Skeletal muscle satellite cell (primary cell): ENCODE results near the gene TFAP2B.

Experiments used
- H3K27me3 ChIP-seq: 2 replicates; pipeline ENCODE4 v1.7.0; 2013; ENCODE audit warnings: low read length; ENCODE audit not compliant: control insufficient read depth, insufficient read depth
- H3K36me3 ChIP-seq: 2 replicates; pipeline ENCODE4 v1.7.0; 2013; ENCODE audit warnings: mild to moderate bottlenecking, control low read depth, low read length; ENCODE audit not compliant: insufficient read depth
- H3K4me1 ChIP-seq: 2 replicates; pipeline ENCODE4 v1.7.0; 2013; ENCODE audit warnings: low read length; ENCODE audit not compliant: control insufficient read depth, insufficient read depth
- H3K4me2 ChIP-seq: 2 replicates; pipeline ENCODE4 v1.7.0; 2013; ENCODE audit warnings: mild to moderate bottlenecking, low read length
- H3K4me3 ChIP-seq: 2 replicates; pipeline ENCODE4 v1.7.0; 2013; ENCODE audit warnings: low read length
- H3K9ac ChIP-seq: 2 replicates; pipeline ENCODE4 v1.7.0; 2013; ENCODE audit warnings: mild to moderate bottlenecking, low read depth, low read length, moderate library complexity
- H3K9me3 ChIP-seq: replicated peaks from 2 replicates; pipeline ENCODE4 v1.7.0; 2013; ENCODE audit warnings: mild to moderate bottlenecking, control low read depth, low read length

The TFAP2B gene

GRCh38 chr6:50825375-50826036, 6.8 kb downstream of the TFAP2B start:
- Histone ChIP-seq H3K4me2 (no peak overlapping the region), H3K27me3 (peaks cover 30% of the 10 kb centered on the region), H3K9me3 (no peaks in the 10 kb centered on the region), H3K4me3 (no peak overlapping the region), H3K36me3 (no peaks in the 10 kb centered on the region), H3K9ac (no peak overlapping the region), H3K4me1 (peaks cover 18% of the 10 kb centered on the region)

GRCh38 chr6:50826037-50826761, 7.5 kb downstream of the TFAP2B start:
- no peaks in the 10 kb centered on the region for H3K36me3 ChIP-seq
- peaks cover 23% of the 10 kb centered on the region for H3K27me3 ChIP-seq
- no peak overlapping the region for H3K4me2 ChIP-seq
- peaks cover 18% of the 10 kb centered on the region for H3K4me1 ChIP-seq
- H3K4me3 ChIP-seq = no peak overlapping the region
- H3K9ac ChIP-seq = no peak overlapping the region
- H3K9me3 ChIP-seq = no peaks in the 10 kb centered on the region

- H3K9ac ChIP-seq = no peak overlapping the region
- H3K27me3 ChIP-seq = peaks cover 18% of the 10 kb centered on the region
- no peak overlapping the region for H3K4me2 ChIP-seq
- H3K36me3 ChIP-seq = no peaks in the 10 kb centered on the region
- H3K4me1 ChIP-seq = peaks cover 18% of the 10 kb centered on the region
- no peak overlapping the region for H3K4me3 ChIP-seq
- H3K9me3 ChIP-seq = no peaks in the 10 kb centered on the region
Measured at GRCh38 chr6:50826803-50827202, 8.1 kb downstream of the TFAP2B start.

GRCh38 chr6:50829049-50829448, 10.4 kb downstream of the TFAP2B start:
- Histone ChIP-seq H3K4me1 (peaks cover 10% of the 10 kb centered on the region), H3K9ac (no peak overlapping the region), H3K27me3 (peaks cover 14% of the 10 kb centered on the region), H3K36me3 (no peaks in the 10 kb centered on the region), H3K4me2 (no peak overlapping the region), H3K9me3 (no peaks in the 10 kb centered on the region), H3K4me3 (no peak overlapping the region)

GRCh38 chr6:50829898-50830444, 11.3 kb downstream of the TFAP2B start:
- no peak overlapping the region for H3K4me3 ChIP-seq
- H3K9me3 ChIP-seq = no peaks in the 10 kb centered on the region
- no peak overlapping the region for H3K4me2 ChIP-seq
- H3K4me1 ChIP-seq = peaks cover 10% of the 10 kb centered on the region
- no peak overlapping the region for H3K9ac ChIP-seq
- peaks cover 14% of the 10 kb centered on the region for H3K27me3 ChIP-seq
- H3K36me3 ChIP-seq = no peaks in the 10 kb centered on the region

- Histone ChIP-seq H3K4me3 (no peak overlapping the region), H3K27me3 (peaks cover 19% of the 10 kb centered on the region), H3K9me3 (no peaks in the 10 kb centered on the region), H3K9ac (no peak overlapping the region), H3K4me1 (peaks cover 10% of the 10 kb centered on the region), H3K36me3 (no peaks in the 10 kb centered on the region), H3K4me2 (no peak overlapping the region)
Measured at GRCh38 chr6:50831186-50831585, 12.5 kb downstream of the TFAP2B start.

- H3K27me3 ChIP-seq = peaks cover 5% of the 10 kb centered on the region
- no peak overlapping the region for H3K4me3 ChIP-seq
- no peak overlapping the region for H3K9ac ChIP-seq
- no peaks in the 10 kb centered on the region for H3K9me3 ChIP-seq
- no peak overlapping the region for H3K4me2 ChIP-seq
- no peaks in the 10 kb centered on the region for H3K36me3 ChIP-seq
- H3K4me1 ChIP-seq = peaks cover 8% of the 10 kb centered on the region
Measured at GRCh38 chr6:50832912-50833311, 14.2 kb downstream of the TFAP2B start.

- Histone ChIP-seq H3K9ac (no peak overlapping the region), H3K4me3 (no peak overlapping the region), H3K9me3 (no peaks in the 10 kb centered on the region), H3K27me3 (peaks cover 5% of the 10 kb centered on the region), H3K36me3 (no peaks in the 10 kb centered on the region), H3K4me1 (peaks cover 6% of the 10 kb centered on the region), H3K4me2 (no peak overlapping the region)
Measured at GRCh38 chr6:50834929-50835410, 16.3 kb downstream of the TFAP2B start.

GRCh38 chr6:50836231-50836630, 17.6 kb downstream of the TFAP2B start:
- Histone ChIP-seq H3K4me2 (no peak overlapping the region), H3K4me3 (no peak overlapping the region), H3K4me1 (no peaks in the 10 kb centered on the region), H3K27me3 (peaks cover 11% of the 10 kb centered on the region), H3K36me3 (no peaks in the 10 kb centered on the region), H3K9ac (no peak overlapping the region), H3K9me3 (no peaks in the 10 kb centered on the region)

- no peak overlapping the region for H3K4me3 ChIP-seq
- H3K27me3 ChIP-seq = peaks cover 17% of the 10 kb centered on the region
- H3K9me3 ChIP-seq = no peaks in the 10 kb centered on the region
- H3K36me3 ChIP-seq = no peaks in the 10 kb centered on the region
- no peak overlapping the region for H3K9ac ChIP-seq
- H3K4me1 ChIP-seq = no peaks in the 10 kb centered on the region
- no peak overlapping the region for H3K4me2 ChIP-seq
Measured at GRCh38 chr6:50837589-50838445, 19.1 kb downstream of the TFAP2B start.

- Histone ChIP-seq H3K27me3 (peaks cover 32% of the 10 kb centered on the region), H3K4me3 (no peak overlapping the region), H3K9ac (no peak overlapping the region), H3K36me3 (no peaks in the 10 kb centered on the region), H3K9me3 (no peaks in the 10 kb centered on the region), H3K4me2 (no peak overlapping the region), H3K4me1 (no peaks in the 10 kb centered on the region)
Measured at GRCh38 chr6:50840112-50840810, 21.6 kb downstream of the TFAP2B start.
